Colonic mucosa (tissue), 4 donors: Measurements from ENCODE around the gene METTL15. TPM values are rescaled to one million over a fixed set of nuclear protein-coding genes. Genes with fewer than 3 reads are reported as not detected.
"Not testable (repeated sequence)": the region's sequence is repeated elsewhere in the genome, so short reads cannot be mapped to it uniquely, and the experiment has no call there.

Experiments
- DNase-seq: peaks from one replicate; pipeline ENCODE4 v3.0.0-alpha.2; 2020
- H3K27ac ChIP-seq: fragments of 200-600 bp; one replicate; pipeline ENCODE4 v1.8.0; 2021
- H3K27me3 ChIP-seq: fragments of 200-600 bp; one replicate; pipeline ENCODE4 v1.8.0; 2021
- H3K36me3 ChIP-seq: fragments of 200-600 bp; one replicate; pipeline ENCODE4 v1.8.0; 2021
- H3K4me1 ChIP-seq: fragments of 200-600 bp; one replicate; pipeline ENCODE4 v1.8.0; 2021; ENCODE audit warnings: mild to moderate bottlenecking
- H3K4me3 ChIP-seq: fragments of 200-600 bp; one replicate; pipeline ENCODE4 v1.8.0; 2021
- H3K9ac ChIP-seq, 2 donors: one replicate each; pipeline ENCODE4 v1.7.0; 2013; ENCODE audit warnings: control low read depth in 2 of 2, low read depth in 2 of 2, low read length in 2 of 2
- H3K9me3 ChIP-seq: fragments of 200-600 bp; one replicate; pipeline ENCODE4 v1.8.0; 2021
- CTCF ChIP-seq: fragments of 200-600 bp; IDR thresholded peaks from one replicate; pipeline ENCODE4 v1.8.0; 2022; ENCODE audit warnings: antibody characterized with exemption, mild to moderate bottlenecking
- intact Hi-C: fragments of 100-400 bp; cut with DNase I; formaldehyde crosslinking; loops from one replicate; pipeline ENCODE4 v1.14.1; 2022
- total RNA-seq, 2 donors: library from RNA; stranded (reverse); fragmentation: NEBNext Ultra II Directional in 1 of 2; extraction: Animal tissue kit (Norgen Biotek cat#: 25700) in 1 of 2; gene quantifications; one replicate each; pipeline ENCODE4 v1.2.1, GENCODE V29; 2021
- donor health status: healthy.
- donor health status: DM: no; HTN: no; CAD: no.
- donor health status: DM: no; HTN: no; CAD: no.

Gene METTL15
- total RNA-seq, 2 donors from 2014 or later: 16.5 to 22.1 TPM

- H3K4me1 ChIP-seq: no peaks in the 10 kb centered on the region
- H3K9ac ChIP-seq: no peak overlapping the region
- H3K27ac ChIP-seq: no peak overlapping the region
- no peak for TF ChIP-seq CTCF
- H3K36me3 ChIP-seq: no peaks in the 10 kb centered on the region
- DNase-seq: no peak
- intact Hi-C loops: no loop called here
- H3K27me3 ChIP-seq: no peaks in the 10 kb centered on the region
- H3K4me3 ChIP-seq: no peak overlapping the region
- no peaks in the 10 kb centered on the region for H3K9me3 ChIP-seq
Measured at GRCh38 chr11:28298209-28298608, 190.0 kb downstream of the METTL15 start.

DNA sequence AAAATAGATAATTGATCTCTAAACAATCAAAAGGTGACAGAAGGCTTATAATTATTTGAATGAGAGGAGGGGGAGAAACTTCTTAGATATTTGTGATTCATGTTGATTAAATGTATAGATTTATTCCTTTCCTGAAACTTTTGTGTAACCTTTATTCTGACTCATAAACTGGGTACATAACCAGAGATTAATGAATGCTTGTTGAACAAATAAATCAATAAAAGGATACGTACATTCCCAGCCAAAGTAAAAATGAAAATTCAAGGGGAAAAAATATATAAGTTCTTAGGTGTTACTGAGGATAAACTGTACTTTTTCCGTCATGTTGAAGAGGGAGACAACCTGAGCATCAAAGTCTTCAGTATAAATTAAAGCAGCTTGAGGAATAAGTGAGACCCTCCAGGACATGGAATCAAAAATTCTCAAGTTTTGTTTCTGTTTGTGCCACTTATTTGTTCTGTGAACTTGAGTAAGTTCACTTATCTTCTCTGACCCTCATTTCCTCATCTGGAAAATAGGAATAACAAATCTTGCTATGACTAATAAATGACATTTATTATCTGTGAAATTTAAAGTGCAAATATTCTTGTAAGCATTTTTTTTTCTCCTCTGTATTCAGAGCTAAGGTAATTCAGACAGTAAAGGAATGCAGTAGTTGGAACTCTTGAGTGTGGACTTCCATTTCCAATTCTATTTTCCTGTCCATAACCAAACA lies 195.4 kb downstream of the METTL15 start:
- no peak overlapping the region for H3K9ac ChIP-seq
- H3K9me3 ChIP-seq: no peaks in the 10 kb centered on the region
- no peaks in the 10 kb centered on the region for H3K4me1 ChIP-seq
- H3K27me3 ChIP-seq: no peaks in the 10 kb centered on the region
- no peak overlapping the region for H3K4me3 ChIP-seq
- no peaks in the 10 kb centered on the region for H3K36me3 ChIP-seq
- no peak overlapping the region for H3K27ac ChIP-seq
- intact Hi-C loops: no loop called here
- DNase-seq: no peak
- no peak for TF ChIP-seq CTCF

GRCh38 chr11:28315440-28315839 lies 207.3 kb downstream of the METTL15 start:
- H3K9ac ChIP-seq: no peak overlapping the region
- intact Hi-C loops: no loop called here
- no peak for TF ChIP-seq CTCF
- no peak for DNase-seq
- no peaks in the 10 kb centered on the region for H3K36me3 ChIP-seq
- H3K27me3 ChIP-seq: no peaks in the 10 kb centered on the region
- H3K9me3 ChIP-seq: no peaks in the 10 kb centered on the region
- H3K27ac ChIP-seq: no peak overlapping the region
- H3K4me3 ChIP-seq: no peak overlapping the region
- no peaks in the 10 kb centered on the region for H3K4me1 ChIP-seq

GRCh38 chr11:28318871-28319270 lies 210.7 kb downstream of the METTL15 start:
- Histone ChIP-seq H3K9me3 (no peaks in the 10 kb centered on the region), H3K4me3 (no peak overlapping the region), H3K36me3 (no peaks in the 10 kb centered on the region), H3K27ac (no peak overlapping the region), H3K27me3 (no peaks in the 10 kb centered on the region), H3K9ac (no peak overlapping the region), H3K4me1 (no peaks in the 10 kb centered on the region)
- no peak for TF ChIP-seq CTCF
- DNase-seq: no peak
- intact Hi-C loops: no loop called here

GRCh38 chr11:28323621-28324020 lies 215.4 kb downstream of the METTL15 start:
- Histone ChIP-seq H3K9me3 (no peaks in the 10 kb centered on the region), H3K27me3 (no peaks in the 10 kb centered on the region), H3K36me3 (no peaks in the 10 kb centered on the region), H3K4me3 (no peak overlapping the region), H3K9ac (no peak overlapping the region), H3K27ac (no peak overlapping the region), H3K4me1 (no peaks in the 10 kb centered on the region)
- intact Hi-C loops: no loop called here
- TF ChIP-seq CTCF: no peak
- DNase-seq: no peak

DNA sequence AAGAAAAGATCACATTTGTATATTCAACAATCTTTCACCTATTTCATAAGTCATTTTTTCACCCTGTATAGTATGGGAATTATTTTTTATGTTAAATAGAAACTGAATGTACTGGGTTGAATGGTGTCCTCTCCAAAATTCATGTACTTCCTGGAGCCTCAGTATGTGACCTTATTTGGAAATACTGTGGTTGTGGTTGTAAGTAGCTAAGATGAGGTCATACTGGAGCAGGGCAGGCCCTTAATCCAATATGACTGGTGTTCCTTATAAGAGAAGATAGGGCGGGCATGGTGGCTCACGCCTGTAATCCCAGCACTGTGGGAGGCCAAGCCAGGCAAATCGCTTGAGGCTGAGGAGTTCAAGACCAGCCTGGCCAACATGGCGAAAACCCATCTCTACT lies 224.2 kb downstream of the METTL15 start:
- H3K9ac ChIP-seq, H3K4me1 ChIP-seq, DNase-seq, intact Hi-C loops, H3K9me3 ChIP-seq, H3K27me3 ChIP-seq, H3K27ac ChIP-seq, H3K36me3 ChIP-seq, H3K4me3 ChIP-seq: not testable (repeated sequence)
